ENCODE data around the gene ABCG1. TPM values are rescaled to one million over a fixed set of nuclear protein-coding genes. Genes with fewer than 3 reads are reported as not detected.

Gene ABCG1
- 2.6 to 3.0 TPM (median 2.7 TPM) in 5 replicates for total RNA-seq (2022; extraction: Qiagen RNA extraction)

GRCh38 chr21:42218836-42219605 lies at the start of gene ABCG1:
Gene ABCG1 (plus strand): TSS chr21:42219140. CDS start chr21:42219263, 123 bp downstream.

GRCh38 chr21:42315296-42315891 lies 96.5 kb downstream of the ABCG1 start, which contains the start of gene TFF3:
Gene TFF3 (minus strand): TSS chr21:42315409. CDS start chr21:42315374, 35 bp downstream.

Other genes with a start within 250 kb of the ABCG1 start
- 4.3 to 5.6 TPM (median 4.9 TPM) in 5 replicates for gene ZBTB21, start 208.8 kb upstream of the ABCG1 start, total RNA-seq (2022; extraction: Qiagen RNA extraction)
- gene UMODL1, start 147.8 kb upstream of the ABCG1 start, total RNA-seq (2022; extraction: Qiagen RNA extraction), result not detected in 5 replicates
- gene TFF3, start 96.3 kb downstream of the ABCG1 start, total RNA-seq (2022; extraction: Qiagen RNA extraction), result not detected in 5 replicates
- not detected in 5 replicates for gene TFF2, start 131.9 kb downstream of the ABCG1 start, total RNA-seq (2022; extraction: Qiagen RNA extraction)
- 23.1 to 27.2 TPM (median 25.9 TPM) in 5 replicates for gene TFF1, start 147.4 kb downstream of the ABCG1 start, total RNA-seq (2022; extraction: Qiagen RNA extraction)
- 0.14 to 0.30 TPM (median 0.20 TPM) in 5 replicates for gene TMPRSS3, start 176.9 kb downstream of the ABCG1 start, total RNA-seq (2022; extraction: Qiagen RNA extraction)
- 0.07 to 0.22 TPM (median 0.12 TPM) in 5 replicates for gene UBASH3A, start 184.8 kb downstream of the ABCG1 start, total RNA-seq (2022; extraction: Qiagen RNA extraction)

All from A549 treated with AZD2906 at 1 μM for 4 hours (cell line).